ENCODE measurements around the gene CD101. TPM values are rescaled to one million over a fixed set of nuclear protein-coding genes. Genes with fewer than 3 reads are reported as not detected.

The CD101 gene
- total RNA-seq, 1 experiment from 2014 or later: 1.8 TPM

DNA sequence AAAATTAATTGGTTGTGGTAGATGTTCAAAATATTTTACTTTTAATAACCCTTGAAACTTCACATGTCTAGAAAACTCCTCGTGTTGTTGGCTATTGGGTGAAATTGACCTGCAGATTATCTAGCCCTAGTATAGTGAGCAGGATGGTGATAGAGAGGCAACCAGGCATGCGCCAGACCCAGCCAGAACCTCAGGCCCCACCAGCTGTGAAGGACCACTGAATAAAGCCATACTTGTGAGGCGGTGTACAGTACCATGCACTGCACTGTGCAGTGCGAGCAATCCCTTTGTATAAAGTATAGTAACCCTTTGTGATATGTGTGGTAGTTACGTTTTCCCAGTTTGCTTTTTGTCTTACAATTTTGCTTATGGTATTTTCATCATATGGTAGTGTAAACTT lies 67.0 kb downstream of the CD101 start:
- H3K4me1 ChIP-seq (ENCODE audit: insufficient read depth, low read length): no peaks in the 10 kb centered on the region
- no peak overlapping the region for H2BK5ac ChIP-seq (ENCODE audit: insufficient read length, low read length)
- TF ChIP-seq, protein P1, sequence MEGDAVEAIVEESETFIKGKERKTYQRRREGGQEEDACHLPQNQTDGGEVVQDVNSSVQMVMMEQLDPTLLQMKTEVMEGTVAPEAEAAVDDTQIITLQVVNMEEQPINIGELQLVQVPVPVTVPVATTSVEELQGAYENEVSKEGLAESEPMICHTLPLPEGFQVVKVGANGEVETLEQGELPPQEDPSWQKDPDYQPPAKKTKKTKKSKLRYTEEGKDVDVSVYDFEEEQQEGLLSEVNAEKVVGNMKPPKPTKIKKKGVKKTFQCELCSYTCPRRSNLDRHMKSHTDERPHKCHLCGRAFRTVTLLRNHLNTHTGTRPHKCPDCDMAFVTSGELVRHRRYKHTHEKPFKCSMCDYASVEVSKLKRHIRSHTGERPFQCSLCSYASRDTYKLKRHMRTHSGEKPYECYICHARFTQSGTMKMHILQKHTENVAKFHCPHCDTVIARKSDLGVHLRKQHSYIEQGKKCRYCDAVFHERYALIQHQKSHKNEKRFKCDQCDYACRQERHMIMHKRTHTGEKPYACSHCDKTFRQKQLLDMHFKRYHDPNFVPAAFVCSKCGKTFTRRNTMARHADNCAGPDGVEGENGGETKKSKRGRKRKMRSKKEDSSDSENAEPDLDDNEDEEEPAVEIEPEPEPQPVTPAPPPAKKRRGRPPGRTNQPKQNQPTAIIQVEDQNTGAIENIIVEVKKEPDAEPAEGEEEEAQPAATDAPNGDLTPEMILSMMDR (conservative IDR thresholded peaks at IDR 0.05): no peak
- H2BK120ac ChIP-seq (ENCODE audit: low read depth, low read length, poor library complexity, severe bottlenecking): no peak overlapping the region
- no peak overlapping the region for H2BK12ac ChIP-seq (ENCODE audit: insufficient read length, low read depth, low read length)
- no peak overlapping the region for H3K18ac ChIP-seq (ENCODE audit: insufficient read length, low read depth, low read length)
- peaks cover 21 to 47% (median 30%) of the 10 kb centered on the region in 3 experiments; a peak in 6 of 7 replicates for H3K36me3 Mint-ChIP-seq (ENCODE audit: insufficient read depth in 1 of 3, low read depth in 3 of 3)
- H3K9me3 Mint-ChIP-seq: no peaks in the 10 kb centered on the region
- H3K14ac ChIP-seq (ENCODE audit: insufficient read depth, low read length): no peak overlapping the region
- H3K23me2 ChIP-seq (ENCODE audit: insufficient read length, low read depth, low read length, poor library complexity, severe bottlenecking): no peaks in the 10 kb centered on the region
- no peak overlapping the region for H3K23ac ChIP-seq (ENCODE audit: insufficient read length, low read depth, low read length)
- no peaks in the 10 kb centered on the region for H3K9me3 ChIP-seq (ENCODE audit: control insufficient read depth, low read depth, low read length)
- H3K56ac ChIP-seq (ENCODE audit: insufficient read length, low read depth, low read length): no peak overlapping the region
- no peak overlapping the region for H4K8ac ChIP-seq (replicated peaks; ENCODE audit: insufficient read length, low read depth, low read length)
- no peak overlapping the region for H4K5ac ChIP-seq (ENCODE audit: insufficient read length, low read depth, low read length)
- no peak overlapping the region for H3T11ph ChIP-seq (ENCODE audit: low read length)
- H4K20me1 ChIP-seq (ENCODE audit: control insufficient read depth, insufficient read depth, insufficient read length): no peaks in the 10 kb centered on the region
- H3K27ac Mint-ChIP-seq: no peak overlapping the region
- H3K27me3 Mint-ChIP-seq (ENCODE audit: low read depth): no peaks in the 10 kb centered on the region
- no peak overlapping the region for H4K91ac ChIP-seq (ENCODE audit: insufficient read length, low read depth, low read length)
- H3K9ac ChIP-seq (ENCODE audit: extremely low read depth, insufficient read length, low read length): no peak overlapping the region
- no peaks in the 10 kb centered on the region for H3K79me1 ChIP-seq (ENCODE audit: insufficient read depth, low read depth, low read length, poor library complexity, severe bottlenecking)
- H3K27me3 ChIP-seq (ENCODE audit: insufficient read depth, low read length): no peaks in the 10 kb centered on the region
- no peak overlapping the region for H2AK5ac ChIP-seq (ENCODE audit: insufficient read length, low read length)
- H2AFZ ChIP-seq (ENCODE audit: low read length): no peak overlapping the region
- H2BK15ac ChIP-seq (ENCODE audit: low read depth, low read length): no peak overlapping the region
- H3K4me3 Mint-ChIP-seq: no peak overlapping the region
- no peaks in the 10 kb centered on the region for H3K4me1 Mint-ChIP-seq
- H2BK20ac ChIP-seq (ENCODE audit: low read depth, low read length, poor library complexity, severe bottlenecking): no peak overlapping the region
- no CpG with 5 or more reads among the region's 5 CpGs for WGBS (ENCODE audit: extremely low coverage, insufficient read length, low lambda C conversion rate)
- no peak overlapping the region for H3K4ac ChIP-seq (ENCODE audit: low read depth, low read length)
- no peak overlapping the region for H3K27ac ChIP-seq (ENCODE audit: insufficient read length, low read depth, low read length)
- peaks cover 4% of the 10 kb centered on the region; the same call in 1 of the 2 replicates for H3K79me2 ChIP-seq (ENCODE audit: insufficient read depth, low read length)
- DNase-seq: no peak
- H3K4me2 ChIP-seq (ENCODE audit: insufficient read depth, insufficient read length, low read length): no peak overlapping the region

Measured in H9 (cell line).